Panc1 (cell line): ENCODE data around the gene PPP1R13L.

Experiments used
- POLR2AphosphoS5 ChIP-seq: IDR thresholded peaks from 2 replicates; pipeline ENCODE4 v1.6.1; 2012; ENCODE audit warnings: mild to moderate bottlenecking, low read depth, low read length, moderate library complexity
- TCF7L2 ChIP-seq: IDR thresholded peaks from 2 replicates; pipeline ENCODE4 v1.6.1; 2011; ENCODE audit warnings: mild to moderate bottlenecking, low read depth, low read length, inconsistent platforms
- TF ChIP-seq, protein P1 (sequence below): fragments of 450-650 bp; IDR thresholded peaks from 2 replicates; pipeline ENCODE4 v1.5.1; 2017; ENCODE audit warnings: mild to moderate bottlenecking
- TF ChIP-seq, protein P2 (sequence below), 2 experiments: IDR thresholded peaks; 2 replicates each; pipeline ENCODE4 v1.6.1; 2011 to 2012; ENCODE audit warnings: low read depth in 2 of 2, control low read depth in 1 of 2, low read length in 1 of 2, mild to moderate bottlenecking in 1 of 2, moderate library complexity in 1 of 2; ENCODE audit not compliant: insufficient read depth in 1 of 2

DNA sequence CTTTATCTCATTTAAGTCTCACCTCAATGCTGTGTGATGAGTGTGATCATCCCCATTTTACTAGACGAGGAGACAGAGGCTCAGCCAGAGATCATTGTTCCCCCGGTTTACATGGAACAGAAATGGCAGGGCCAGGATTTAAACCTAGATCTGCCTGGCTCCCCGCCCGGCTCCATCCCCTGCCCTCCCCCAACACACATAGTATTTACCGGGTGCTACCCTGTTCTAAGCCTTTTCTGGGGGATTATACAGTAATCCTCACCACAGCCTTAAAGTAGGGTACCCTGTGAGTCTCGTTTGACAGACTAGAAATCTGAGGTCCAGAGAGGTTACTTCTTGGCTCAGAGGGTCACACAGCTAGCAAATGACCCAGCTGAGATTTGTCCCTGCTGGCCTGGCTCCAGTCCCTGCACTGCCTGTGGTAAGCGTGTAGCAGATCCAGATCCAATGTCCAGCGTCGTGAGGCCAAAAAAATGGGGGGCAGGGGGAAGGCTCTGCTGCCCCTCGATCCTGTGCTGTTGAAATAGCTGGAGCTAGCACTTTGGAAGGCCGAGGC is 68.1 kb downstream of the PPP1R13L start:
- TF ChIP-seq POLR2AphosphoS5 (no peak), TCF7L2 (no peak)
- TF ChIP-seq, protein P1, sequence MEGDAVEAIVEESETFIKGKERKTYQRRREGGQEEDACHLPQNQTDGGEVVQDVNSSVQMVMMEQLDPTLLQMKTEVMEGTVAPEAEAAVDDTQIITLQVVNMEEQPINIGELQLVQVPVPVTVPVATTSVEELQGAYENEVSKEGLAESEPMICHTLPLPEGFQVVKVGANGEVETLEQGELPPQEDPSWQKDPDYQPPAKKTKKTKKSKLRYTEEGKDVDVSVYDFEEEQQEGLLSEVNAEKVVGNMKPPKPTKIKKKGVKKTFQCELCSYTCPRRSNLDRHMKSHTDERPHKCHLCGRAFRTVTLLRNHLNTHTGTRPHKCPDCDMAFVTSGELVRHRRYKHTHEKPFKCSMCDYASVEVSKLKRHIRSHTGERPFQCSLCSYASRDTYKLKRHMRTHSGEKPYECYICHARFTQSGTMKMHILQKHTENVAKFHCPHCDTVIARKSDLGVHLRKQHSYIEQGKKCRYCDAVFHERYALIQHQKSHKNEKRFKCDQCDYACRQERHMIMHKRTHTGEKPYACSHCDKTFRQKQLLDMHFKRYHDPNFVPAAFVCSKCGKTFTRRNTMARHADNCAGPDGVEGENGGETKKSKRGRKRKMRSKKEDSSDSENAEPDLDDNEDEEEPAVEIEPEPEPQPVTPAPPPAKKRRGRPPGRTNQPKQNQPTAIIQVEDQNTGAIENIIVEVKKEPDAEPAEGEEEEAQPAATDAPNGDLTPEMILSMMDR = no peak
- TF ChIP-seq, protein P2, sequence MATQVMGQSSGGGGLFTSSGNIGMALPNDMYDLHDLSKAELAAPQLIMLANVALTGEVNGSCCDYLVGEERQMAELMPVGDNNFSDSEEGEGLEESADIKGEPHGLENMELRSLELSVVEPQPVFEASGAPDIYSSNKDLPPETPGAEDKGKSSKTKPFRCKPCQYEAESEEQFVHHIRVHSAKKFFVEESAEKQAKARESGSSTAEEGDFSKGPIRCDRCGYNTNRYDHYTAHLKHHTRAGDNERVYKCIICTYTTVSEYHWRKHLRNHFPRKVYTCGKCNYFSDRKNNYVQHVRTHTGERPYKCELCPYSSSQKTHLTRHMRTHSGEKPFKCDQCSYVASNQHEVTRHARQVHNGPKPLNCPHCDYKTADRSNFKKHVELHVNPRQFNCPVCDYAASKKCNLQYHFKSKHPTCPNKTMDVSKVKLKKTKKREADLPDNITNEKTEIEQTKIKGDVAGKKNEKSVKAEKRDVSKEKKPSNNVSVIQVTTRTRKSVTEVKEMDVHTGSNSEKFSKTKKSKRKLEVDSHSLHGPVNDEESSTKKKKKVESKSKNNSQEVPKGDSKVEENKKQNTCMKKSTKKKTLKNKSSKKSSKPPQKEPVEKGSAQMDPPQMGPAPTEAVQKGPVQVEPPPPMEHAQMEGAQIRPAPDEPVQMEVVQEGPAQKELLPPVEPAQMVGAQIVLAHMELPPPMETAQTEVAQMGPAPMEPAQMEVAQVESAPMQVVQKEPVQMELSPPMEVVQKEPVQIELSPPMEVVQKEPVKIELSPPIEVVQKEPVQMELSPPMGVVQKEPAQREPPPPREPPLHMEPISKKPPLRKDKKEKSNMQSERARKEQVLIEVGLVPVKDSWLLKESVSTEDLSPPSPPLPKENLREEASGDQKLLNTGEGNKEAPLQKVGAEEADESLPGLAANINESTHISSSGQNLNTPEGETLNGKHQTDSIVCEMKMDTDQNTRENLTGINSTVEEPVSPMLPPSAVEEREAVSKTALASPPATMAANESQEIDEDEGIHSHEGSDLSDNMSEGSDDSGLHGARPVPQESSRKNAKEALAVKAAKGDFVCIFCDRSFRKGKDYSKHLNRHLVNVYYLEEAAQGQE (IDR thresholded peaks at IDR 0.05; ENCODE audit: insufficient read depth in 1 of 2, low read depth in 2 of 2, low read length in 1 of 2) = no peak
